ENCODE data around the gene RPL28. TPM values are rescaled to one million over a fixed set of nuclear protein-coding genes. Genes with fewer than 3 reads are reported as not detected.

RPL28 gene
- total and polyA plus RNA-seq, 2 of the 4 experiments (the other 2 are of a cell fraction), result 386 to 1,693 TPM

DNA sequence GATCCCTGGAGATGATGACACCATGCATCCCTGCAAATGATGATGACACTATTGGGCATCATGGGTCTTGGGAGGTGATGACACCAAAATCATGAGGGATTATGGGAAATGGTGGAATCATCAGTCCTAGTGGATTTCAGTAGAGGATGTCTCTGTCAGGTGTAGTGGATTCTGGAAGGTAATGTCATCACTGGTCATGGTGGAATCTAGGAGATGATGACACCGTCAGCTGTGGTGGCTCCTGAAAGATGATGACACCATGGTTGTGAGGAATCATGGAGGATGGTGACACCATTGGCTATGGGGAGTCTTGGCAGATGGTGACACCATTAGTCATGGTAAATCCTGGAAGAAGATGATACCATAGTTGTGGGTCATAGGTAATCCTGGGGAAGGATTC lies 45.5 kb downstream of the RPL28 start:
- H2BK20ac ChIP-seq (ENCODE audit: low read depth, low read length), result no peak overlapping the region
- H3K36me3 ChIP-seq (ENCODE audit: control insufficient read depth, insufficient read depth, low read length), result no peaks in the 10 kb centered on the region
- ChIA-PET CTCF (no interaction called here), POLR2A (ENCODE audit: unreplicated experiment) (no interaction called here)
- H2AFZ ChIP-seq (replicated peaks; ENCODE audit: low read length, poor library complexity), result no peak overlapping the region
- H4K8ac ChIP-seq (ENCODE audit: low read depth in 2 of 2, low read length in 2 of 2), result no peak overlapping the region
- no peak for TF ChIP-seq POLR2A (IDR thresholded peaks at IDR 0.05; ENCODE audit: low read depth, low read length)
- TF ChIP-seq CEBPB (IDR thresholded peaks at IDR 0.05; ENCODE audit: low read depth, low read length), result no peak
- no peak for TF ChIP-seq MAFK (IDR thresholded peaks at IDR 0.05; ENCODE audit: low read depth, low read length)
- no peak for TF ChIP-seq RFX5 (IDR thresholded peaks at IDR 0.05; ENCODE audit: low read depth, low read length)
- no peak for TF ChIP-seq RAD21 (IDR thresholded peaks at IDR 0.05; ENCODE audit: low read length)
- TF ChIP-seq, protein P1, sequence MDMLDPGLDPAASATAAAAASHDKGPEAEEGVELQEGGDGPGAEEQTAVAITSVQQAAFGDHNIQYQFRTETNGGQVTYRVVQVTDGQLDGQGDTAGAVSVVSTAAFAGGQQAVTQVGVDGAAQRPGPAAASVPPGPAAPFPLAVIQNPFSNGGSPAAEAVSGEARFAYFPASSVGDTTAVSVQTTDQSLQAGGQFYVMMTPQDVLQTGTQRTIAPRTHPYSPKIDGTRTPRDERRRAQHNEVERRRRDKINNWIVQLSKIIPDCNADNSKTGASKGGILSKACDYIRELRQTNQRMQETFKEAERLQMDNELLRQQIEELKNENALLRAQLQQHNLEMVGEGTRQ (IDR thresholded peaks at IDR 0.05; ENCODE audit: low read depth, low read length), result no peak
- TF ChIP-seq RCOR1 (IDR thresholded peaks at IDR 0.05; ENCODE audit: insufficient replicate concordance, low read length), result no peak
- TF ChIP-seq, protein P2, sequence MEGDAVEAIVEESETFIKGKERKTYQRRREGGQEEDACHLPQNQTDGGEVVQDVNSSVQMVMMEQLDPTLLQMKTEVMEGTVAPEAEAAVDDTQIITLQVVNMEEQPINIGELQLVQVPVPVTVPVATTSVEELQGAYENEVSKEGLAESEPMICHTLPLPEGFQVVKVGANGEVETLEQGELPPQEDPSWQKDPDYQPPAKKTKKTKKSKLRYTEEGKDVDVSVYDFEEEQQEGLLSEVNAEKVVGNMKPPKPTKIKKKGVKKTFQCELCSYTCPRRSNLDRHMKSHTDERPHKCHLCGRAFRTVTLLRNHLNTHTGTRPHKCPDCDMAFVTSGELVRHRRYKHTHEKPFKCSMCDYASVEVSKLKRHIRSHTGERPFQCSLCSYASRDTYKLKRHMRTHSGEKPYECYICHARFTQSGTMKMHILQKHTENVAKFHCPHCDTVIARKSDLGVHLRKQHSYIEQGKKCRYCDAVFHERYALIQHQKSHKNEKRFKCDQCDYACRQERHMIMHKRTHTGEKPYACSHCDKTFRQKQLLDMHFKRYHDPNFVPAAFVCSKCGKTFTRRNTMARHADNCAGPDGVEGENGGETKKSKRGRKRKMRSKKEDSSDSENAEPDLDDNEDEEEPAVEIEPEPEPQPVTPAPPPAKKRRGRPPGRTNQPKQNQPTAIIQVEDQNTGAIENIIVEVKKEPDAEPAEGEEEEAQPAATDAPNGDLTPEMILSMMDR (conservative IDR thresholded peaks at IDR 0.05; ENCODE audit: low read depth, low read length), result no peak
- TF ChIP-seq FOS (IDR thresholded peaks at IDR 0.05; ENCODE audit: low read depth, low read length), result no peak
- H4K20me1 ChIP-seq (ENCODE audit: insufficient read depth, low read length), result no peaks in the 10 kb centered on the region; the same call in 1 of the 2 replicates
- no peak overlapping the region for H2BK5ac ChIP-seq (ENCODE audit: low read depth, low read length, poor library complexity, severe bottlenecking)
- no peak overlapping the region for H2BK120ac ChIP-seq (ENCODE audit: low read depth, low read length)
- H2AK5ac ChIP-seq (ENCODE audit: low read depth, low read length), result no peak overlapping the region
- H3K18ac ChIP-seq (ENCODE audit: low read depth, low read length), result no peak overlapping the region
- dilution Hi-C loops (cut with HindIII; ENCODE audit: low sequenced_read_pairs, unreplicated experiment) (no loop called here), in situ Hi-C loops (cut with MboI; ENCODE audit: low sequenced_read_pairs) (no loop called here), intact Hi-C loops (cut with micrococcal nuclease) (no loop called here)
- WGBS, 2 experiments (ENCODE audit: extremely low coverage in 2 of 2, insufficient read length in 1 of 2), result 67% methylated on average over 1 of the region's 1 CpG; no CpG with 5 or more reads in 1 of the 2 experiments
- no peaks in the 10 kb centered on the region for H3K79me1 ChIP-seq (ENCODE audit: low read depth in 1 of 2, low read length in 2 of 2)
- no peak for DNase-seq
- H2BK15ac ChIP-seq (ENCODE audit: low read depth, low read length), result no peak overlapping the region
- H3K4me2 ChIP-seq (ENCODE audit: low read depth, low read length), result no peak overlapping the region
- no peak overlapping the region for H4K5ac ChIP-seq (ENCODE audit: low read depth, low read length)
- no peak for ATAC-seq (ENCODE audit: low read depth)
- peaks cover 21% of the 10 kb centered on the region for H3K27me3 ChIP-seq (ENCODE audit: control insufficient read depth, insufficient read depth, low read length)
- no peak overlapping the region for H3K9ac ChIP-seq (ENCODE audit: low read depth, low read length)
- H3K27ac ChIP-seq (ENCODE audit: insufficient read depth, low read length), result no peak overlapping the region
- H4K91ac ChIP-seq (ENCODE audit: insufficient read depth, low read depth, low read length), result no peak overlapping the region
- no peak overlapping the region for H2AK9ac ChIP-seq (replicated peaks; ENCODE audit: low read depth, low read length, poor library complexity)
- peaks cover 3% of the 10 kb centered on the region for H3K9me3 ChIP-seq (ENCODE audit: control insufficient read depth, insufficient read depth, low read length)
- H3K4me3 ChIP-seq (ENCODE audit: insufficient read depth, low read depth, low read length), result no peak overlapping the region
- no peak overlapping the region for H3K23ac ChIP-seq (ENCODE audit: low read depth, low read length)
- H3K14ac ChIP-seq (replicated peaks; ENCODE audit: low read depth, low read length), result no peak overlapping the region
- H3K9me1 ChIP-seq (ENCODE audit: insufficient read depth, low read length), result peaks cover 11% of the 10 kb centered on the region; the same call in 1 of the 2 replicates
- no peak overlapping the region for H3K56ac ChIP-seq (ENCODE audit: extremely low read depth, insufficient read depth, low read length)
- no peak overlapping the region for H3K4ac ChIP-seq (ENCODE audit: low read depth, low read length)
- H3K4me1 ChIP-seq (ENCODE audit: control insufficient read depth, insufficient read depth, low read length), result no peaks in the 10 kb centered on the region
- BruUV-seq (replicated peaks), result no TSS peak

All from IMR-90 (cell line).